ENCODE data around the gene GHR.
"Not testable (repeated sequence)": the region's sequence is repeated elsewhere in the genome, so short reads cannot be mapped to it uniquely, and the experiment has no call there.

The GHR gene

DNA sequence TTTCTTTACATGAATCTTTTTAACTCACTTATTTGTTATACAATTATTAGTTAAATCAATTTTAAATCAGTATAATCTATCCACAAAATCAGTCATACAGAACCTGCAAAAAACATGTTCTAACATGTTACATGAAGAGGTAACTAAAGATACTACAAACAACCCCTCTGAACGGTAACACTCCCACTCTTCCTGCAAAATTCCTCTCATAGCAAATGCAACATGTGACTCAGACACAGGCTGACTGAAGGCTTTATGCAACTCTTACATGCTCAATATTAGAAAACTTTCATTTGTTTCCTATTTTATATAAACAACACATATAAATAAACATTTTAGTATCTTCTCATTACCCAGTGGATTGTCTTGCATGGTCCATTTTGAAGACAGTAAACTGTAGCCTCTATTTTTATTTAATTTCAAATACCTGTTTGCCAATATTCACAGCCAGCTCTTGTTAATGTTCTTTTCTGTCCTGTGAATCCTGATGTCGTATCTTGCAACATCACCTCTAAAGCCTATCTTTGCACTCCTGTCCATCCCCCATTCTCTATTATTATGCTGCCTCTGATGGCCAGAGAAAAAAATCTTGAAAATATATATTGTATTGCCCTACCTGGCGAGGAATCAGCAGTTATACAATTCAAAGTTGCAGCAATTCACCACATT lies 232.9 kb downstream of the GHR start:
- DNase-seq: no peak

DNA sequence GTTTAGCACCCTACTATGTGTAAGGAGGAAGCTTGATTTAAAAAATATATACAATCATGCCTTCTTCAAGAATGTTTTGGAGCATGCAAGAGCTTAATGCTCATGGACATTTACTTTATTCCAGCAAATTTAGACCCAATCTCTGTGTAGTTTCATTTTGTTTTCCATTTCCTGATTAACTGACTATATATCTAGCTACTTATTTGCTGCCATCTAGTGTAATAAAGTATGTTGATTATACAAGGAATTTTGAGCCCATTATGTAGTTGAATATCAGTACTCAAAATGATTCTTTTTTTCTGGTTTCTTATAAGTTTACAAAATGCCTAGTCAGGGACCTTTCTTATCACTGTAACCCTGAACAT lies 233.4 kb downstream of the GHR start:
- peak in 1 of 2 experiments; percentile 41 for DNase-seq

DNA sequence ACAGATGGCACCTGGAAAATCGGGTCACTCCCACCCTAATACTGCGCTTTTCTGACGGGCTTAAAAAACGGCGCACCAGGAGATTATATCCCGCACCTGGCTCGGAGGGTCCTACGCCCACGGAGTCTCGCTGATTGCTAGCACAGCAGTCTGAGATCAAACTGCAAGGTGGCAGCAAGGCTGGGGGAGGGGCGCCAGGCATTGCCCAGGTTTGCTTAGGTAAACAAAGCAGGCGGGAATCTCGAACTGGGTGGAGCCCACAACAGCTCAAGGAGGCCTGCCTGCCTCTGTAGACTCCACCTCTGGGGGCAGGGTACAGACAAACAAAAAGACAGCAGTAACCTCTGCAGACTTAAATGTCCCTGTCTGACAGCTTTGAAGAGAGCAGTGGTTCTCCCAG lies 236.6 kb downstream of the GHR start:
- not testable (repeated sequence) for DNase-seq

DNA sequence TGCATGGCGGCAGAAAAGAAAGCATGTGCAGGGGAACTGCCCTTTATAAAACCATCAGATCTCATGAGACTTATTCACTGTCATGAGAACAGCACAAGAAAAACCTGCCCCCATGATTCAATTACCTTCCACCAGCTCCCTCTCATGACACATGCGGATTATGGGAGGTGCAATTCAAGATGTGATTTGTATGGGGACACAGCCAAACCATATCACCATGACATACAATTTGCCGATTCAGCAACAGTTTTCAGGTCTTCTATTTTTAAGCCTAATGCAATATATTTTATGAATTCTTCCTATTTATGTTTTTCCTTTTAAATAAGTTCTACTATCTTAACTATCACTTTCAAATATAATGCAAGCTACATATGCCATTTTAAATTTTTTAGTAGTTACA lies 242.6 kb downstream of the GHR start:
- DNase-seq: no peak

DNA sequence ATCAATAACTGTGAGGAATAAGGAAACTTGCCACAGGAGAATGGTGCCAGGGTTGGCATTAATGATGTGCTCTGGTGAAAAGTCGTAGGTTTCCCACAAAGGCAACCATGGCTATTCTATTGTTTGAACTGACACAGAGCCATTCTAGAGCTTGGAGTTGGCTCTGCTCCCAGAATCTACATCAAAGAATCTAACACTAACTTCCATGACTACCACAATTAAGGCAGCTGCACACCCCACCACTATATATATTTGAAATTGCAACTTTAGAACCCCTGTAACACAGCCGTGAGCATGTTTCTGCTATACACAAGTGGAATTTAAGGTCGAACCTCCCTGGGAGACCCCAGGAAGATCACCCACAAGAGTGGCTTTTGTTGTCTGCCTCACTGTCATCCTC lies 243.6 kb downstream of the GHR start:
- no peak for DNase-seq

DNA sequence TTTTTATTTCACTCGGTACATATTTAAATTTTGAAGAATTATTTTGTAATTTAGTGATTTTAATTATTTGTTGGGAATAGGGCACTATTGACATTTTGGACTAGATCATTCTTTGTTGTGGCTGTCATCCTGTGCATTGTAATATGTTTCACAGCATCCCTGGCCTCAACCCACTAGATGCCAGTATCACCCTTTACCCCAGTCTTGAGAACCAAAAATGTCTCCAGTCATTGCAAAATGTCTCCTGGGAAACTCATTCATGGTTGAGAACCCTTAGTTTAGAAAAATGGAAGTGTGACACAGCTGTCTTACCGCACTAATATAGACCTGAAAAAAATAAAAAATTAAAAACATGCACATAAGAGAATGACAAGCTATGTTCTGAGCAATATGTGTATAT lies 245.0 kb downstream of the GHR start:
- DNase-seq: no peak

DNA sequence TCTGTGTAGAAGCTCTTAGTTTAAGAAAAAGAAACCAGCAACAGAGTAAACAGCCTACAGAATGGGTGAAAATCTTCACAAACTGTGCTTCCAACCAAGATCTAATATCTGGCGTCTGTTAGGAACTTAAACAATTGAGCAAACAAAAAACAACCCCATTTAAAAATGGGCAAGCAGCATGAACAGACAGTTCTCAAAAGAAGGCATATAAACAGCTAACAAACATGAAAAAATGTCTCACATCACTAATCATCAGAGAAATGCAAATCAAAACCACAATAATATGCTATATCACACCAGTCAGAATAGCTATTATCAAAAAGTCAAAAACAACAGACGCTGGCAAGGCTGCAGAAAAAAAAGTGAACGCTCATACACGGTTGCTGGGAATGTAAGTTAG lies 249.7 kb downstream of the GHR start:
- no peak for DNase-seq

DNA sequence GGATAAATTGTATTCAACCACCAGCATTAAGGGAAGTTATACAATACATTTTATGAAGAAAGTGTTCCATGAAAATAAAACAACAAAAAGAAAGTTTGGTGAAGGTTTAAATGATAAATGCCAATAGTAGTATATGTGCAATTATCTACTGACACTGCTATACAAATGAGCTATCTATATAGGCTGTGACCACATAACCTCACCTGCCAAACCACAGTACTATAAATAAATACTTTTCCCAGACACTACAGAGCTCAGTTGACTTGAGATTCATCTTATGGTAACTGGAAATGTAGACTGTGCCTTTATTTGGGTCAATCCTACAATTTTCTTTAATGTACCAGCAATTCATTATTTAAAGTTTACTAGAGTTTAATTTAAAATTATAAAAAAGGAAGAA lies 252.4 kb downstream of the GHR start:
- no peak for DNase-seq

DNA sequence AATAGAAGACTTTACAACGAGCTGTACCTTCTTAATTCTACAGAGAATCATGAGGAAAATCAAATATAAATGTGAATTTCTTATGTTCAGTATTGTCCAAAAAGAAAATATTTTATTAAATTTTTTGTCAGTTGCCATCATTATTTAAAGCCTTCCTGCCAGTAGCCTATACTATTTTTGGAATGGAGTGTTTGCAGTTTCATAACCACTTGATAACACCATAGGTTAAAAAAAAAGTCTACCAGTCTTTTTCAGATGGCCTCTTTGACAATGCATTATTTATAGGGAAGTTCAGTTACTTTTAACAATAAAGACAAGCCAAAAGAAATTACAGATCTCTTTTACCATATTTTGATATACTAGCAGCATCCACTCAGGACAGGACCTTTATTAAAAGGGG lies 253.1 kb downstream of the GHR start:
- DNase-seq: no peak

DNA sequence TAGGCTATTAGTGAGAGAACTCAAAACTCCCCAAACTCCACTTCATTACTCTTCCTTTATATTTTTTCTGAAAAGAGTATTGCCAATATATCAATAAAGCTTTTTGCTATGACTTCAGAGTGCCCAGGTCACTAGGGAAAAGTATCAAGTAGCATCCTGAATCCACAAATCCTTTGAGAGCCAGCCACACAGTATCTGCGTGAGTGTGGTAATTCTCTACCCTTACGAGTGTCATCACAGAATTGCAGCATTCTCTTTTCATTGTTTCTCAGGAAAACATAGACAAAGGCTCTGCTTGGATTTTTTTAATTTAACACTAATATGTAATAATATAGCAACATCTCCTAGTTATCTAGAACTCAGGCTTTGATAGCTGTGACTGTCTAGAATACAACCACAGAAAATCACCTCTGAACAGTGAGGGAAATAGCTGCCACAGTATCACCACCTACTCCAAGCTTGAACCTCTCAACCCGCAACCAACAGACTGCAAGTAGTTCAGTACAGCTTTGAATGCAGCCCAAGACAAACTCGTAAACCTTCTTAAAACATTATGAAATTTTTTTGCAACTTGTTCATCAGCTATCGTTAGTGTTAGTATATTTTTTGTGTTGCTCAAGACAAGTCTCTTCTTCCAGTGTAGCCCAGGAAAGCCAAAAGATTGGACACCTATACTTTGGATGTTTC lies 254.1 kb downstream of the GHR start:
- no peak for DNase-seq

DNA sequence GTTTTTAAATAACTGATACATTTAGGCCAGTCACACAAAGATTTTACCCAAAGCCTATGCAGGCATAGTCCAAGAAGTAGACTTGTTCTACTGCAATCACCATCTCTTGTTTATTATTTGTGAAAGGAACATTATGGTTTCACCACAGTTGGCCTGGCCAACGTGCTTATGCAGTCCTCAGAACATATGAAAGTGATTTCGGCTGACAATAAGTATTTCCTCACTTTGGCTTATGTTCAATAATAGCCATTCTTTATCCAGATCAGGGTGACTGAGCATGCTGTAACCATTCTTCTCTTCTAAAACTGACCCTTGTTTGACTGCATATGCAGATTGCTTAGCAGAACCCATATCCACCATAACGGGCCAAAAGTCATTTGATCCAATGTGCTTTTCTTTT lies 256.8 kb downstream of the GHR start:
- DNase-seq: no peak

DNA sequence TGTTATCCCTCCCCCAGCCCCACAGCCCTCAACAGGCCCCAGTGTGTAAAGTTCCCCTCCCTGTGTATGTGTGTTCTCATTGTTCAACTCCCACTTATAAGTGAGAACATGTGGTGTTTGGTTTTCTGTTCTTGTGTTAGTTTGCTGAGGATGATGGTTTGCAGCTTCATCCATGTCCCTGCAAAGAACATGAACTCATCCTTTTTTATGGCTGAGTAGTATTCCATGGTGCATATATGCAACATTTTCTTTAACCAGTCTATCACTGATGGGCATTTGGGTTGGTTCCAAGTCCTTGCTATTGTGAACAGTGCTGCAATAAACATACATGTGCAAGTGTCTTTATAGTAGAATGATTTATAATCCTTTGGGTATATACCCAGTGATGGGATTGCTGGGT lies 261.8 kb downstream of the GHR start:
- not testable (repeated sequence) for DNase-seq

DNA sequence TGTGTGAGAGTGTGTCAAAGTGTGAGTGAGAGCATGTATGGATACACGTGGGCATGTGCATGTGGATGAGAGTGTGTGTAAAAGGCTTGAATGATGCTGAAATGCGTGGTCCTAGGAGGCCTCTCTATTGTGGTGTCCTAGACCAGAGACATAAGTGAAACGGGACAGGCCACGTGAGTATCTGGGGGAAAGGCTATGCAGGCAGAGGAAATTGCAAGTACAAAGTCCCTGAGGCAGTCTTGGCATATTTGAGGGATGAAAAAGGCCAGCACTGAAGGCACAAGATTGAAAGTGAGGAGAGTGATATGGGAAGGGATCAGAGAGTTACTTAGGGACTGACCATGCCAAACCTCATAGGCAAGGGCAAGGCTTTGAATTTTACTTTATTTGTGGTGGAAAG lies 266.2 kb downstream of the GHR start:
- DNase-seq: no peak

DNA sequence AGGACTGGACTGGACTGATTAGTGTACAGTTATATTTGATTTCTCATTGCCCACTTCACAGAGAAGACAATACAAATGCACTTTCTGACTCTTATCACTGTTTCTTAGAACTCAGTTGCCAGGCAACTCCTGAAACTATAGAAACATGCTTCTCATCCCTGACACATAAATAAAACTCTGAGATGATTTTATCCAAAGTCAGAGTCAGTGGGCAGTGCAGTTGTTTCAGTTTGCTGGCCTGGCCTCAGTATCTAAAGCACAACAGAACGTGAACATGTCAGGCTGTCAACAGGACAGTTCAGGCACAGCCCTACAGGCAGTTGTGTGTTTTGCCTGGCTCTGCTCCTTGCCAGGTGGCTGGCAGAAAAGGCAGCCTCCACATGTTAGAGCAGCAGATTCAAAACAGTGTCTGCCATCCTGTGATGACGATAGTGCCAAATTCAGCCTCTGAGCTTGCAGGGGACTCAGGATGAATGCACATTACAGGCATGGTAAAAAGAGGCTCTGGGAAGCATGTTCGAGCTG lies 268.2 kb downstream of the GHR start:
- no peak for DNase-seq

DNA sequence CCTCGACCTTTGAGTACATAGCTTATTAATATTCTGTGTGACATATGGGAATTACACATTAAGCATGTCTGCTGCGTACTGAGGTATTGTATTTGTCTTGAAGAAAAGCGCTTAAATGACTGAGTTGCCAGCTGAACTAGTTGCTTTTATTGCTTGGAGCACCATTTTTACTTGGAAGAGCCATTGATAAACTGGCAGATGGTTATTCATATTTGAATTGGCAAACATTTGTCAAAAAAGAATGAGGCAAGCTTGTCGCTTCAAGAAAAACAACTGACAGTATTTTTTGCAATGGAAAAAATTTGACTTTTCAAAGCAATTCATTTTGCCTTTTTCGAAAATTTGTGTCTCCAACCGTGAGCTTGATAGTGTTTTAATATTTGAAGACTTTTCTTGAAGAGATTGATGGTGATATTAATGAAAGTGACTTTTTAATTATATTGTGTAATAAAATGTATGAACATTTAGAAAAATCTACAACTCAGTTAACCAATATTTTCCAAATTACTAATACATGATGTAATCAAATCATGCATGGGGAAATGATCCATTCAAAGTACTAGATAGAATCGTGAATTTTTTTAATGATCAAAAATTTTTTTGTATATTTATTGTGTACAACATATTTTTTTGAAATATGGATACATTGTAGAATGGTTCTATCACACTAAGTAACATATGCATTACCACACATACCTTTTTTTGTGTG lies 278.3 kb downstream of the GHR start:
- DNase-seq: no peak

DNA sequence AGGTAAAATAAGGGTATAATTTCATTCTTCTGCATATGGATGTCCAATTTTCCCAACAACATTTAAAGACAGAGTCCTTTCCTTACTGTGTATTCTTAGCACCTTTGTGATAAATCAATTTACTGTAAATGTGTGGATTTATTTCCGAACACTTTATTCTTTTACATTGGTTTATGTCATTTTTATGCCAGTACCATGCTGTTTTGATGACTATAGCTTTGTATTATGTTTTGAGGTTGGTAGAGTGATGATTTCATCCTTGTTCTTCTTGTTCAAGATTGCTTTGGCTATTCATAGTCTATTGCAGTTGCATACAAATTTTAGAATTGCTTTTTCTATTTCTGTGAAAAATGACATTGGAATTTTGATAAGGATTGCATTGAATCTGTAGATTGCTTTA lies 280.0 kb downstream of the GHR start:
- DNase-seq: no peak

DNA sequence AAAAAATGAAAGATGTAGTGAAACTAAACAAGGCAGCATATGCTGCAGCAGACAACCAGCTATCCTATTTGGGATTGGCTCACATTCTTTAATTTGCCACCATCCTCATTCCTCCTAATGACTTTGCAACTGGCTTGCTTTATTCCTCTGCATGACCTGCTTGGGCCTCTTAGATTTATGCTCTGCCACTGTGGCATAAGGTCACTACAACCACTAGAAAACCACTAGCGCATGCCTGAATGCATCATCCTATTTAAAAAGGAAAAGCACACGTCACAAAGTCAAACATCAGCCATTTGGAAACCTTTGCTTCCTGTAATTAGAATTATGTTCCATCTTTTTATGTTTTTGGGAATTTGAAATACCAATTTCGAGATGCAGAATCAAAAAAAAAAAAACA lies 292.5 kb downstream of the GHR start:
- no peak for DNase-seq

DNA sequence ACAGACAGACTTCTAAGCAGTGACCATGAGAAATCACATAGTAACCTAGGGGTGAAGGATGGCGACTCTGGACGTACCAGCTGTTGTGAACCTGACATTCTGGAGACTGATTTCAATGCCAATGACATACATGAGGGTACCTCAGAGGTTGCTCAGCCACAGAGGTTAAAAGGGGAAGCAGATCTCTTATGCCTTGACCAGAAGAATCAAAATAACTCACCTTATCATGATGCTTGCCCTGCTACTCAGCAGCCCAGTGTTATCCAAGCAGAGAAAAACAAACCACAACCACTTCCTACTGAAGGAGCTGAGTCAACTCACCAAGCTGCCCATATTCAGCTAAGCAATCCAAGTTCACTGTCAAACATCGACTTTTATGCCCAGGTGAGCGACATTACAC lies 295.4 kb downstream of the GHR start:
- DNase-seq: no peak

DNA sequence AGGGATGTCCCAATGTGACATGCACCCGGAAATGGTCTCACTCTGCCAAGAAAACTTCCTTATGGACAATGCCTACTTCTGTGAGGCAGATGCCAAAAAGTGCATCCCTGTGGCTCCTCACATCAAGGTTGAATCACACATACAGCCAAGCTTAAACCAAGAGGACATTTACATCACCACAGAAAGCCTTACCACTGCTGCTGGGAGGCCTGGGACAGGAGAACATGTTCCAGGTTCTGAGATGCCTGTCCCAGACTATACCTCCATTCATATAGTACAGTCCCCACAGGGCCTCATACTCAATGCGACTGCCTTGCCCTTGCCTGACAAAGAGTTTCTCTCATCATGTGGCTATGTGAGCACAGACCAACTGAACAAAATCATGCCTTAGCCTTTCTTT lies 295.8 kb downstream of the GHR start:
- DNase-seq: no peak

DNA sequence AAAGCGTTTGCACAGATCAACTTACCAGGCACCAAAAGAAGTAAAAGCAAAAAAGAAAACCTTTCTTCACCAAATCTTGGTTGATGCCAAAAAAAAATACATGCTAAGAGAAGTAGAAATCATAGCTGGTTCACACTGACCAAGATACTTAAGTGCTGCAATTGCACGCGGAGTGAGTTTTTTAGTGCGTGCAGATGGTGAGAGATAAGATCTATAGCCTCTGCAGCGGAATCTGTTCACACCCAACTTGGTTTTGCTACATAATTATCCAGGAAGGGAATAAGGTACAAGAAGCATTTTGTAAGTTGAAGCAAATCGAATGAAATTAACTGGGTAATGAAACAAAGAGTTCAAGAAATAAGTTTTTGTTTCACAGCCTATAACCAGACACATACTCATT lies 297.0 kb downstream of the GHR start:
- DNase-seq: no peak

DNA sequence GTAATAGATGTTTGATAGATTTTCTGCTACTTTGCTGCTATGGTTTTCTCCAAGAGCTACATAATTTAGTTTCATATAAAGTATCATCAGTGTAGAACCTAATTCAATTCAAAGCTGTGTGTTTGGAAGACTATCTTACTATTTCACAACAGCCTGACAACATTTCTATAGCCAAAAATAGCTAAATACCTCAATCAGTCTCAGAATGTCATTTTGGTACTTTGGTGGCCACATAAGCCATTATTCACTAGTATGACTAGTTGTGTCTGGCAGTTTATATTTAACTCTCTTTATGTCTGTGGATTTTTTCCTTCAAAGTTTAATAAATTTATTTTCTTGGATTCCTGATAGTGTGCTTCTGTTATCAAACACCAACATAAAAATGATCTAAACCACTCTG lies 298.2 kb downstream of the GHR start:
- no peak for DNase-seq

DNA sequence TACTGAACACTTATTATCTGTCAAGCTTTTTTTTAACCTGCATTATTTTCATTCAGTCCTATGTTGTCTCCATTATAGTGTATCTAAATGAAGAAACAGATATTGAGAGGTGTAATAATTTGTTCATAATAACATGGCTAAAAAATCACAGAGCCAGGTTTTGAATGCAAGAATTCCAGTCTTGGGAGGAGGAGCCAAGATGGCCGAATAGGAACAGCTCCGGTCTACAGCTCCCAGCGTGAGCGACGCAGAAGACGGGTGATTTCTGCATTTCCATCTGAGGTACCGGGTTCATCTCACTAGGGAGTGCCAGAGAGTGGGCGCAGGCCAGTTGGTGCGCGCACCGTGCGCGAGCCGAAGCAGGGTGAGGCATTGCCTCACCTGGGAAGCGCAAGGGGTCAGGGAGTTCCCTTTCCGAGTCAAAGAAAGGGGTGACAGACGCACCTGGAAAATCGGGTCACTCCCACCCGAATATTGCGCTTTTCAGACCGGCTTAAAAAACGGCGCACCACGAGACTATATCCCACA lies 311.4 kb downstream of the GHR start:
- DNase-seq: not testable (repeated sequence)

DNA sequence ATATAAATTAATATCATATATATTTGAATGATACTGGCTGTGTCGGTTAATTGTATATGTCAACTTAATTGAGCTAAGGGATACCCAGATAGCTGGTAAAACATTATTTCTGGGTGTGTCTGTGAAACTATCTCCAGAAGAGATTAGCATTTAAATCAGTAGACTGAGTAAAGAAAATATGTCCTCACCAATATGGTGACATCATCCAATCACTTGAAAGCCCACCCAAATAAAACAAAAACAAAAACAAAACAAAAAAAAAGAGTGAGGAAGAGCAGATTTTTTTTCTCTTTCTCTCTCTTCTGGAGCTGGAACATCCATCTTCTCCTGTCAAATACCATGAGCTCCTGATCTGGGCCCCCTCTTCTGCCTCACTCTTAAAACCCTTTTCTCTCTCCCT lies 317.7 kb downstream of the GHR start:
- DNase-seq: no peak

DNA sequence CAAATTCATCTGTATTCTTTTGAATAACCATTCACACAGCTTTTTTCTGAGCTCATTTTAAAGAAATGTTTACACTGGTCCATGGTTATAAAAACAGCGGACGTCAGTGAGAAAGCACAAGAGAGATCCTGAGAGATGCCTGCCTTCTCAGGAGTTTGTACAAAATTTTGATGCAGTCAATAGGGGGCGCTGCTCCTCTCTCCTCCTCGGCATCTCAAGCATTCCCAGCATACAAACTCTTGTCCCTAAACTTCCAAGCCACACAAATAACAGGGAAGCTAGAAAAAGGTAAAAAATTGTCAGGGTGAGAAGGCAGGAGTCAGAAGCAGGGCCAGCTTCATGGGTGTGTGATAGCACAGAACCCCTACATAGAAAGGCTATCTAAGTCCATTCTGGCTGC lies 322.2 kb downstream of the GHR start:
- DNase-seq: peak in 1 of 2 experiments; percentile 11

Measured in SW 1271 (cell line).